HG02981 (cell line): ENCODE data around the gene DNAJB11.
"Not testable (repeated sequence)": the region's sequence is repeated elsewhere in the genome, so short reads cannot be mapped to it uniquely, and the experiment has no call there.

Source experiments
- ATAC-seq: cut with Tn5 transposase; IDR thresholded peaks from one replicate; pipeline ENCODE4 v1.9.1; 2021; ENCODE audit warnings: mild to moderate bottlenecking, moderate library complexity; ENCODE audit not compliant: unreplicated experiment

DNAJB11 gene

GRCh38 chr3:186617036-186617946, 46.8 kb downstream of the DNAJB11 start:
- peak; percentile 95 for ATAC-seq

GRCh38 chr3:186618318-186618938, 47.9 kb downstream of the DNAJB11 start:
- ATAC-seq = no peak

DNA sequence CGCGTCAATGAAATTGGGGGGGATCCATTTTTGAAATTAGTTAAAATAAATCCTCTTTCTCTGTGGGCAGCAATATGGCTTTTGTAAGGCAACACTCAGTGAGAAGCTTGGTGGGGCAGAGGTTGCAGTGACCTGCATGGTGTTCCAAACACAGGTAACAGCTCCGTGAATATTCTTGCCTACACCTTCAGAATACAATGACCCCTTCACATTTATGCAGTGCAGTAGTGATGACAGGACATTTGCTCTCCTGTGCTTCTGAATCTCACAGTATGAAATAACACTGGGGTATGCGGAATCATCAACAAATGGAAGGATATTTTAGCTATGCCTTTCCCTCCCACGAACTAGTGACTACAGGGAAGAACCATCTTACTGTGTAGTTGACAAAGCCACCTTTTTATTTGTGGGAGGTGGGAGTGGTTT, 49.3 kb downstream of the DNAJB11 start:
- no peak for ATAC-seq

DNA sequence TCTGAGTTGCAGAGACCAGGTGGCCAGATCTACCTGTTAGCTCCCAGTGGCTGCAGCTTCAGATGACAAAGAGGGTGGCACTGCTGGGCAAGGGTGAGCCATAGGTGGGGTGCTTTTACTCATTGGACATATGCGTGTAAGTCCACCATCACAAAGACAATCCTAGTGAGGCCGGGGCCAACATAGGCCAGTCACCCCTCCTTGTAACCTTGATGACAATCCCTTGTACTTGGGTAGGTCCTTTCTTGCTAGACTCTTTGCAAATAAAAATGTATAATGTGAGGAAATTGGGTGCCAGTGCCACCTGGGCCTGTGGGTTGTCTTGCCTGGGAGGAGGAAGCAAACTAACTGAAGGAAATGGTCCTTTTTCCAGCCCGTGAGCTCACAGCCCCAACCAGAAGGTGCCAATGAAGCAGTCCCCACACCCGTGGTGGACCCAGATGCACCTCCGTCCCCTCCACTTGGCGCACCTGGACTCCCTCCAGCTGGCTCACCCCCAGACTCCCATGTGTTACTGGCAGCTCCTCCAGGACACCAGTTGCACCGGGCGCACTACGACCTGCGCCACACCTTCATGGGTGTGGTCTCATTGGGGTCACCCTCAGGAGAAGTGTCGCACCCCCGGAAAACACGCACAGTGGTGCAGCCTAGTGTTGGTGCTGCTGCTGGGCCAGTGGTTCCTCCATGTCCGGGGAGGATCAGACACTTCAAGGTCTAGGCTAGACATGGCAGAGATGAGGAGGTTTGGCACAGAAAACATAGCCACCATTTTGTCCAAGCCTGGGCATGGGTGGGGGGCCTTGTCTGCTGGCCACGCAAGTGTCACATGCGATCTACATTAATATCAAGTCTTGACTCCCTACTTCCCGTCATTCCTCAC, 49.9 kb downstream of the DNAJB11 start:
- no peak for ATAC-seq

DNA sequence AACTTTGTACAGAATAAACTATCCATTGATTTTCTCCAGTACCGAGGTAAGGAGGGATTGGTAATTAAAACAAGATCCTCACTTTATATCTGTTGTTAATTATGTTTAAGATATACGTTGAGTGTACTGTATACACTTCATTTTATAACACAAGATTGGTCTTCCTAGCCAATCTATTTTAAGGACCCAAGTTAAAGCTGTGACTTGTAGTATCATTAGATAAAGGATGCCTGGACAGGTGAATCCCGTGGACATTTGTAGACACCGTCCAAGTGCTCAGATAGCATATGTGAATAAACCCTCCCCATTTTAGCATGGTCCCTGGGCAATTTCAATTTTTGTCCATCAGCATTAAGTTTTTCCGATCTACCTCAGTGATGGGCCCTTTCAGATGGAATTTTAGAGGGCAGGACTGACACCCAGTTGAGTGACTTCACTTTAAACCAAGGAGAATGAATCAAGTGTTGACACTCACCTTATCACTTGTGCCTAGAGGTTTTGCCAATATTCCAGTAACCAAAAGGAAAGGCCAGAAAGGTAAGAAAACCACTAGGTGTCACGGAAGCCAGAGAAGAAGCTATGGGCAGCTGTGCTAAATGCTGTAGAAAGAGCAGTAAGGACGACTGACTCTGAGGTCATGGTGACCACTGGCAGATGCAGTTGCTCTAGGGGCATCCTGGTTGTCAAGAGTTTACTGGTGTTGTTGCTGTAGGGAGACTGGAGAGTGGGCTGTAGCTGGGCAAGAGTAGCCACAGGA, 51.6 kb downstream of the DNAJB11 start:
- no peak for ATAC-seq

DNA sequence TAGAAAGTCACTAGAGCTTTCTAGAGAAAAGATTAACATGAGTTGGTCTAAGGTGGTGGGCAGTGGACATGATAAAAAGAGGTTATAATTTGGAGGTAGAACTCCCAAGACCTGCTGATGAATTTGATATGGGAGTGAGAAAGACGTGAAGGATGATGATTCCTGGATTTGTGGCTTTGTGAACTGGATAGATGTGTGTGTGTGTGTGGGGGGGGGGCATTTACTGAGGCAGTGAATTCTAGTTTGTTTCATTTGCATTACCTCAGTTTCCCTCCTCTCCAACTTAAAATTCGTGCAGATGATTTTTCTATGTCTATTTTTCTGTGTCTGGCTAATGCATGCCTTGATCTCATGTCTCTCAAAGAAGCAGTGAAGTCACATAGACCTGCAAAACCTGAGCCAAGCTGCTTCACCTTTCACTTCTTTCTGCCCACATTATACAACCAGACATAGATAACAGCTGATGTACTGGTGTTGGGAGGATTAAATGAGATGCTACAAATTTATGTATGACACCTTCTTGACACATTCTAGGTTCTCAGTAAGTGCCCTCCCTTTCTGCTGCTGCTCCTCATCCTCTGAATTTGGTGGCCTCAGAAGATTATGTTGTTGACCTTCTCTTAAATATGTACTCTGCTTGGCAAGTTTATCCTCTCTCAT, 52.3 kb downstream of the DNAJB11 start:
- no peak for ATAC-seq

- no peak for ATAC-seq
Observed at GRCh38 chr3:186624598-186624997, 54.1 kb downstream of the DNAJB11 start.

GRCh38 chr3:186625600-186626042, 55.1 kb downstream of the DNAJB11 start:
- no peak for ATAC-seq

DNA sequence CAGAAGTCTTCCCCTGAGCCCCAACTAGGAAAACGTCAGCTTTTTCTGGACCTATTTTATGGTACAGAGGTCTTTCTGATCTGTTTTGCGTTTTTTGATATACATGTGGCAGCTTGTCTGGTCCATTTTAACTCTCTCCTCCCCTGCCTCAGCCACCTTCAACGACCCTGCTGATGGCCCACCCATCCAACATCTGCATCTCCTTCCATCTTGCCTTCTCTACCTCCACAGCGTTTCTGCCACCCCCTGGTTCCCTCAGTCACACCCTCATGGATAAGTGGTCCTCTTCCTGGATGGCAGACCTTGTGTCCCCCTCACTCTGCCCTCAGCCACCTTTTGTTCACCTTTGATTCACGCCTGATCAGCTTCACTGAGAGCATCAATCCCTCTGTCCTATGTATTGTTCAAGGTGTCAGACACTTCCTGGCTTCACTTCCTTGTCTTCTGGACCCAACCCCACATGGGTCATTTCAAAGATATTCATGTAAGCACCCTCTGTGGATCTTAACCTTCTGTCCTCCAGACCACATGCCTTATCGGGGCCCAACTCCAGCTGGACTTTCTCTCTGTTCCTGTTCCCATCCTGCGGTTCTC, 55.8 kb downstream of the DNAJB11 start:
- no peak for ATAC-seq

- ATAC-seq = no peak
Observed at GRCh38 chr3:186627852-186628414, 57.4 kb downstream of the DNAJB11 start.

DNA sequence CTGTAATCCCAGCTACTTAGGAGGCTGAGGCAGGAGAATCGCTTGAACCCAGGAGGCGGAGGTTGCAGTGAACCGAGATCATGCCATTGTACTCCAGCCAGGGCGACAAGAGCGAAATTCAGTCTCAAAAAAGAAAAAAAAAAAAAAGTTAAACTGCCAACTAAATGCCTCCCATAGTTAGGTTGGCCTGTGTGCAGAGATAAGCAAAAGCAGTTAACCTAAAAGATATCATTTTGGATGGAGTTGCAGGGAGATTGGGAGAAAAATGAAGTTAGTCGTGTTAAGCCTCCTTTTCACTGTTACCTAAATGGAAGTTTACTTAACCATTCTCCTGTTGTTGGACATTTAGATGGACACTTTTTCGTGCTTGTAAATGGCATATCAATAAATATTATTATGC, 58.2 kb downstream of the DNAJB11 start:
- ATAC-seq = no peak

GRCh38 chr3:186630950-186631641, 60.6 kb downstream of the DNAJB11 start:
- no peak for ATAC-seq

DNA sequence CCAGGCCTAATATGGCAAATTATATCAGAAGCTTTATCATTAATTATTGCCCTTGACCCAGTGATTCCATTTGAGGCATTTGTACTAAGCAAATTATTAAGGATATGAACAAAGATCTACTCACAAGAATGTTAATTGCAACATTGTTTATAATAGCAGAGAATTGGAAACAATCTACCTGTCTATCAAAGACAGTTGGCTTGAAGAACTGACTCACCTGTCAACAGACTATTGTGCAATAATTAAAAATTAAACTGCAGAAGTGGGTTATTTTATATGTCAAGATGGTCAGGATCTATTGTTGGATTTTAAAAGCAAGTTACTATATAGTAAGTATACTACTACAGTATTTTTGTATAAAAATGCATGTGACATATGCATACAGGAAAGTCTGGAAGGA, 63.0 kb downstream of the DNAJB11 start:
- ATAC-seq = no peak

GRCh38 chr3:186634207-186634606, 63.7 kb downstream of the DNAJB11 start:
- ATAC-seq = not testable (repeated sequence)
